Naive thymus-derived CD4-positive, alpha-beta T cell (primary cell): ENCODE measurements around the gene SUB1. TPM values are rescaled to one million over a fixed set of nuclear protein-coding genes. Genes with fewer than 3 reads are reported as not detected.

ENCODE experiments used
- polyA plus RNA-seq, 2 donors: library from polyadenylated mRNA; unstranded; fragments of 300-500 nt; fragmentation: Illumina TruSeq; gene quantifications; one replicate each; pipeline ENCODE4 v1.2.3, GENCODE V29; 2021
- total RNA-seq, 6 experiments: library from RNA in 5 of 6; stranded (reverse) in 5 of 6; gene quantifications; 1 replicate in 5 of 6; 2 replicates in 1 of 6; pipeline ENCODE4 v1.2.3 and lab custom pipeline; 2021 to 2026

SUB1 gene
- total and polyA plus RNA-seq, 7 experiments from 2014 or later, result 187 to 571 (median 304) TPM

Other genes with a start within 250 kb of the SUB1 start
- gene ZFR, start 140.8 kb upstream of the SUB1 start, total RNA-seq, result 10 to 100 TPM; 53.4 to 59.3 (median 58.0) TPM
- 10 to 100 TPM; 82.2 to 91.9 TPM for gene ZFR, start 140.8 kb upstream of the SUB1 start, polyA plus RNA-seq
- 1 to 10 TPM in 1 of 5 experiments, under 1 TPM in 1, not detected in 3; 0.56 to 1.4 TPM for gene NPR3, start 125.8 kb downstream of the SUB1 start, total RNA-seq
- gene NPR3, start 125.8 kb downstream of the SUB1 start, polyA plus RNA-seq, result not detected